GM15510 (cell line): ENCODE measurements around the gene MS4A10.

ENCODE experiments used
- POLR2A ChIP-seq: IDR thresholded peaks from 3 replicates; pipeline ENCODE4 v1.6.1; 2011; ENCODE audit warnings: borderline replicate concordance; ENCODE audit not compliant: insufficient read length; ENCODE audit errors: extremely low read depth

MS4A10 gene

GRCh38 chr11:60785136-60785535 lies at the start of gene MS4A10:
Gene MS4A10, plus strand, starts transcription at chr11:60785333. Its CDS starts 5,003 bp downstream, at chr11:60790336.
- no peak for TF ChIP-seq POLR2A

- TF ChIP-seq POLR2A = no peak
Measured at GRCh38 chr11:60739114-60739513, 46.0 kb upstream of the MS4A10 start.

- TF ChIP-seq POLR2A = no peak
Measured at GRCh38 chr11:60740573-60740972, 44.6 kb upstream of the MS4A10 start.

GRCh38 chr11:60741421-60741820 lies 43.7 kb upstream of the MS4A10 start:
- no peak for TF ChIP-seq POLR2A

- no peak for TF ChIP-seq POLR2A
Measured at GRCh38 chr11:60743058-60743457, 42.1 kb upstream of the MS4A10 start.

- TF ChIP-seq POLR2A = no peak
Measured at GRCh38 chr11:60744114-60744513, 41.0 kb upstream of the MS4A10 start.

DNA sequence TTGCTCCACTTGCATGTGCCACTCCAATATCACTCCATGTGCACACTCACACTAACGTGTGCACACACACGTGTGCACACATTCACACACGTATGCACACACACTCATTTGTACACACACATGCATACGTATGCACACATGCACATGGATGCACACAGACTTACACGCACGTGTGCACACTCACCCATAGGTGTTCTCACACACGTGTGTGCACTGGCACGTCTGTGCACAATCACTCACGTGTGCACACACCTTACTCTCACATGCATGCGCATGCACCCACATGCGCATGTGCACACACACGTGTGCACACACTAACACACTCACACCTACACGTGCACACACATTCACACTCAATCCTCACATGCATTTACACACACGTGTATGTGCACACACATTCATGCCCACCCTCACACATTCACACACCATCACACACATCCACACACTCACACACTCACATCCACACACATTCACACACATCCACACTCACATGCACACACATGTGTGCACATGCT lies 37.7 kb upstream of the MS4A10 start:
- TF ChIP-seq POLR2A = no peak

- no peak for TF ChIP-seq POLR2A
Measured at GRCh38 chr11:60748225-60748624, 36.9 kb upstream of the MS4A10 start.

DNA sequence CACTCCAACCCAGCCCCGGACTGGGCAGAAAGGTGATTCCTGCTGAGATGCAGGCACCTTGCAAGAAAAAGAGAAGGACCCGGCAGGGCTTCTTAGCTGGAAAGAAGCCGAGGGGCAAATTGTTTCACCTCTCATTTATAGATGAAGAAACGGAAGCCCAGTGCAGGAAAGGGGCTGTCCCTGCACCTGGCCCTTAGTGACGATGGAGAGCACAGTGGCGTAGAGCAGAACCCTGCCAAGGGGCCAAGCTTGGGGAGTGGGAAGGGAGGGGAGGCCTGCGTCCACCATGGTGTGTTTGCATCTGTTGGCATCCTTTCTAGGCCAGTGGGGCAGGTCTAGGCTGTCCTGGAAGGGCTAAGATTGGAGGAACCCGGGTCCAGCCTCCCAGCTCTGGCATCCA lies 36.3 kb upstream of the MS4A10 start:
- no peak for TF ChIP-seq POLR2A

- TF ChIP-seq POLR2A = no peak
Measured at GRCh38 chr11:60750911-60751310, 34.2 kb upstream of the MS4A10 start.

DNA sequence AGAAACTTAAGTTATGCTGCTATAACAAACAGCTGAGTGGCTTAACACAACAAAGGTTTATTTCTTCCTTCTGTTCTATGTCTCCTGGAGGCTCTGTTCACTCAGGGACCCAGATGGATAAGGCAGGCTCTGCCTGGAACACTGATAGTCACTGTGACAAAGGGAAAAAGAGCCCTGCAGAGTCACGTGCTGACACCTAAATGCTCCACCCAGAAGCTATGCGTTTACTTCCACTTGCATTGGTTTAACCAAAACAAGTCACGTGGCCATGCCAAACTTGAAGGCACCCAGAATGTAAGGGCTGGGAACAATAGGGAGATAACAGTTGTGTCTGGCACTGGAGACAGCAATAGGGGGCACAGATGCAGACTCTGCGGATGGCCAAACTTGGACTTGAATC lies 31.8 kb upstream of the MS4A10 start:
- no peak for TF ChIP-seq POLR2A

GRCh38 chr11:60754887-60755286 lies 30.2 kb upstream of the MS4A10 start:
- TF ChIP-seq POLR2A = no peak

- no peak for TF ChIP-seq POLR2A
Measured at GRCh38 chr11:60756307-60757032, 28.7 kb upstream of the MS4A10 start, which contains the start of gene MS4A15. Gene MS4A15, plus strand, starts transcription at chr11:60756867. Its CDS starts 6,867 bp downstream, at chr11:60763734.

- no peak for TF ChIP-seq POLR2A
Measured at GRCh38 chr11:60757231-60757800, 27.8 kb upstream of the MS4A10 start.

GRCh38 chr11:60761436-60762190 lies 23.5 kb upstream of the MS4A10 start:
- no peak for TF ChIP-seq POLR2A
